ENCODE measurements around the gene DCTN3. TPM values are rescaled to one million over a fixed set of nuclear protein-coding genes. Genes with fewer than 3 reads are reported as not detected.
A peak's percentile ranks its signal among the peaks of the same experiment; 100 is the strongest.

Gene DCTN3
- total and polyA plus RNA-seq, 9 of the 15 experiments (the other 6 are each of a cell fraction or from before 2014, with no cell fraction given): 11.0 to 51.0 (median 41.9) TPM

DNA sequence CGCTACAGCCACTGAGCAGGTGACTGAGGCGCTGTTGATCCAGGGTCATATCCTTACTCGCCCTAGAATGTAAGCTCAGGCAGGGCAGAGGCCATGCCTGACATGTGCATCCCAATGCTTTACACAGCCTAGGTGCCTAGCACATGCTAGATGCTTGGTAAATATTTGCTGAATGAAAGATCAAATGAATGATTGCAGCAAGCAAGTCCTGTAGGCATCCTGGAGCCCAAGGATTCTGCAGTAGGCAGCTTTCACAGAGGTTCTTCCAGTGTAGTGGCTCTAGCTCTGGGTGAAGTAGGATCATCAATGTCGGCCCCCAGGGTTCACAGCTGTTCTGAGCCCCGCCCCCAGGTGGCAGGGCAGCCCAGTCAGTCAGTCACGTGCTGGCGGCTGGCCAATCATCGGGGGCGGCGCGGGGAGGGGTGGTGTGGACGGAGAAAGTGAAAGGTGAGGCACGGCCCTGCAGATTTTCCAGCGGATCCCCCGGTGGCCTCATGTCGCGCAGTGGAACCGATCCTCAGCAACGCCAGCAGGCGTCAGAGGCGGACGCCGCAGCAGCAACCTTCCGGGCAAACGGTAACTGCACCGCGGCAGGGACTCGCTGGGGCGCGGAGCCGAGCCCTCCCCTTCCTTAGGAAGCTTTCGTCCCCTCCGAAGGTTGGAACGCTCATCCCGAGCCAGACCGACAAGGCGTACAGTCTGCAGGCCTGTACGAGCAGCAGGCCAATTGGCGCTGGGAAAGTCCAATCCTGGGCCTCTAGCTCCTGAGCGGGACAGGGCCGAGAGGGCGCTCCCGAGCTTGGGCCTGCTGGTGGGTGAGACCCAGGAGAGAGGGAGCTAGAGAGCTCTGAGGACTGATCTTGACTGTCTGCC is 26.2 kb upstream of the DCTN3 start, which contains the start of gene GALT (continued):
- TF ChIP-seq, protein P1, sequence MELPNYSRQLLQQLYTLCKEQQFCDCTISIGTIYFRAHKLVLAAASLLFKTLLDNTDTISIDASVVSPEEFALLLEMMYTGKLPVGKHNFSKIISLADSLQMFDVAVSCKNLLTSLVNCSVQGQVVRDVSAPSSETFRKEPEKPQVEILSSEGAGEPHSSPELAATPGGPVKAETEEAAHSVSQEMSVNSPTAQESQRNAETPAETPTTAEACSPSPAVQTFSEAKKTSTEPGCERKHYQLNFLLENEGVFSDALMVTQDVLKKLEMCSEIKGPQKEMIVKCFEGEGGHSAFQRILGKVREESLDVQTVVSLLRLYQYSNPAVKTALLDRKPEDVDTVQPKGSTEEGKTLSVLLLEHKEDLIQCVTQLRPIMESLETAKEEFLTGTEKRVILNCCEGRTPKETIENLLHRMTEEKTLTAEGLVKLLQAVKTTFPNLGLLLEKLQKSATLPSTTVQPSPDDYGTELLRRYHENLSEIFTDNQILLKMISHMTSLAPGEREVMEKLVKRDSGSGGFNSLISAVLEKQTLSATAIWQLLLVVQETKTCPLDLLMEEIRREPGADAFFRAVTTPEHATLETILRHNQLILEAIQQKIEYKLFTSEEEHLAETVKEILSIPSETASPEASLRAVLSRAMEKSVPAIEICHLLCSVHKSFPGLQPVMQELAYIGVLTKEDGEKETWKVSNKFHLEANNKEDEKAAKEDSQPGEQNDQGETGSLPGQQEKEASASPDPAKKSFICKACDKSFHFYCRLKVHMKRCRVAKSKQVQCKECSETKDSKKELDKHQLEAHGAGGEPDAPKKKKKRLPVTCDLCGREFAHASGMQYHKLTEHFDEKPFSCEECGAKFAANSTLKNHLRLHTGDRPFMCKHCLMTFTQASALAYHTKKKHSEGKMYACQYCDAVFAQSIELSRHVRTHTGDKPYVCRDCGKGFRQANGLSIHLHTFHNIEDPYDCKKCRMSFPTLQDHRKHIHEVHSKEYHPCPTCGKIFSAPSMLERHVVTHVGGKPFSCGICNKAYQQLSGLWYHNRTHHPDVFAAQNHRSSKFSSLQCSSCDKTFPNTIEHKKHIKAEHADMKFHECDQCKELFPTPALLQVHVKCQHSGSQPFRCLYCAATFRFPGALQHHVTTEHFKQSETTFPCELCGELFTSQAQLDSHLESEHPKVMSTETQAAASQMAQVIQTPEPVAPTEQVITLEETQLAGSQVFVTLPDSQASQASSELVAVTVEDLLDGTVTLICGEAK (IDR thresholded peaks at IDR 0.05): 0 out of 2 replicates have a peak, but pooled peaks have one; percentile 30
- TF ChIP-seq, protein P1 (CRISPR knock-in tag; IDR thresholded peaks at IDR 0.05): no peak
- TF ChIP-seq GABPB1 (CRISPR knock-in tag; IDR thresholded peaks at IDR 0.05): peak; percentile 19
- TF ChIP-seq CXXC5 (CRISPR knock-in tag; IDR thresholded peaks at IDR 0.05): peak; percentile 52
- TF ChIP-seq PTBP1 (IDR thresholded peaks at IDR 0.05; ENCODE audit: low read depth, low read length): no peak
- no peak for TF ChIP-seq ZNF143 (CRISPR knock-in tag; IDR thresholded peaks at IDR 0.05)
- TF ChIP-seq, protein P2, sequence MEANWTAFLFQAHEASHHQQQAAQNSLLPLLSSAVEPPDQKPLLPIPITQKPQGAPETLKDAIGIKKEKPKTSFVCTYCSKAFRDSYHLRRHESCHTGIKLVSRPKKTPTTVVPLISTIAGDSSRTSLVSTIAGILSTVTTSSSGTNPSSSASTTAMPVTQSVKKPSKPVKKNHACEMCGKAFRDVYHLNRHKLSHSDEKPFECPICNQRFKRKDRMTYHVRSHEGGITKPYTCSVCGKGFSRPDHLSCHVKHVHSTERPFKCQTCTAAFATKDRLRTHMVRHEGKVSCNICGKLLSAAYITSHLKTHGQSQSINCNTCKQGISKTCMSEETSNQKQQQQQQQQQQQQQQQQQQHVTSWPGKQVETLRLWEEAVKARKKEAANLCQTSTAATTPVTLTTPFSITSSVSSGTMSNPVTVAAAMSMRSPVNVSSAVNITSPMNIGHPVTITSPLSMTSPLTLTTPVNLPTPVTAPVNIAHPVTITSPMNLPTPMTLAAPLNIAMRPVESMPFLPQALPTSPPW (CRISPR knock-in tag; IDR thresholded peaks at IDR 0.05): peak; percentile 76
- TF ChIP-seq SMARCC2 (IDR thresholded peaks at IDR 0.05; ENCODE audit: low read depth): peak; percentile 23; the same call in 1 of the 2 replicates
- peak; percentile 57; the same call in 1 of the 2 replicates for TF ChIP-seq NBN (IDR thresholded peaks at IDR 0.05; ENCODE audit: low read depth)
- TF ChIP-seq, protein P3, sequence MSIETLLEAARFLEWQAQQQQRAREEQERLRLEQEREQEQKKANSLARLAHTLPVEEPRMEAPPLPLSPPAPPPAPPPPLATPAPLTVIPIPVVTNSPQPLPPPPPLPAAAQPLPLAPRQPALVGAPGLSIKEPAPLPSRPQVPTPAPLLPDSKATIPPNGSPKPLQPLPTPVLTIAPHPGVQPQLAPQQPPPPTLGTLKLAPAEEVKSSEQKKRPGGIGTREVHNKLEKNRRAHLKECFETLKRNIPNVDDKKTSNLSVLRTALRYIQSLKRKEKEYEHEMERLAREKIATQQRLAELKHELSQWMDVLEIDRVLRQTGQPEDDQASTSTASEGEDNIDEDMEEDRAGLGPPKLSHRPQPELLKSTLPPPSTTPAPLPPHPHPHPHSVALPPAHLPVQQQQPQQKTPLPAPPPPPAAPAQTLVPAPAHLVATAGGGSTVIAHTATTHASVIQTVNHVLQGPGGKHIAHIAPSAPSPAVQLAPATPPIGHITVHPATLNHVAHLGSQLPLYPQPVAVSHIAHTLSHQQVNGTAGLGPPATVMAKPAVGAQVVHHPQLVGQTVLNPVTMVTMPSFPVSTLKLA (conservative IDR thresholded peaks at IDR 0.05): peak; percentile 68 to 69; a peak in 3 of 4 replicates
- 0 out of 2 replicates have a peak, but pooled peaks have one; percentile 31 for TF ChIP-seq MXI1 (IDR thresholded peaks at IDR 0.05; ENCODE audit: low read depth, low read length)
- no peak for TF ChIP-seq NR2C2 (CRISPR knock-in tag; IDR thresholded peaks at IDR 0.05)
- TF ChIP-seq NR2C2 (tag; IDR thresholded peaks at IDR 0.05): peak; percentile 81
- TF ChIP-seq PHF8 (IDR thresholded peaks at IDR 0.05; ENCODE audit: borderline replicate concordance, low read length): peak; percentile 74; the same call in 1 of the 2 replicates
- no peak for TF ChIP-seq GTF2F1 (IDR thresholded peaks at IDR 0.05; ENCODE audit: low read depth, low read length)

Measured in K562 (cell line).